SU-DHL-6 (cell line): ENCODE measurements around the gene FOXD4L3.
"Not testable (repeated sequence)": the region's sequence is repeated elsewhere in the genome, so short reads cannot be mapped to it uniquely, and the experiment has no call there.

Source experiments
- CTCF ChIP-seq: fragments of 200-600 bp; sonication (generic); IDR thresholded peaks from one replicate; pipeline ENCODE4 v1.5.1; 2017; ENCODE audit warnings: antibody characterized with exemption, mild to moderate bottlenecking, low read length, moderate library complexity; ENCODE audit not compliant: insufficient read depth, poor library complexity, severe bottlenecking
- EZH2phosphoT487 ChIP-seq: fragments of 200-600 bp; sonication (generic), shearing (Covaris generic); conservative IDR thresholded peaks from 2 replicates; pipeline ENCODE4 v1.6.1; 2018; ENCODE audit warnings: mild to moderate bottlenecking, antibody characterized with exemption, low read length, moderate library complexity, mixed read lengths

DNA sequence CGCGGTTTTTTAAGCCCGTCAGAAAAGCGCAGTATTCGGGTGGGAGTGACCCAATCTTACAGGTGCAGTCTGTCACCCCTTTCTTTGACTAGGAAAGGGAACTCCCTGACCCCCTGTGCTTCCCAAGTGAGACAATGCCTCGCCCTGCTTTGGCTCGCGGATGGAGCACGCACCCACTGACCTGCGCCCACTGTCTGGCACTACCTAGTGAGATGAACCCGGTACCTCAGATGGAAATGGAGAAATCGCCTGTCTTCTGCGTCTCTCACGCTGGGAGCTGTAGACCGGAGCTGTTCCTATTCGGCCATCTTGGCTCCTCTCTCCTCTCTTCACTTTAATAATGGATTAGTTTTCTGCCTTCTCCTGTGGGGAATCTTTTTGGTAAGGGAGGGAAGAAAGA, 21.6 kb upstream of the FOXD4L3 start:
- TF ChIP-seq CTCF, EZH2phosphoT487: not testable (repeated sequence)
